ENCODE data around the gene FGF14.

- TF ChIP-seq CTCF (IDR thresholded peaks at IDR 0.05; ENCODE audit: poor library complexity): no peak
- TF ChIP-seq EZH2phosphoT487 (IDR thresholded peaks at IDR 0.05; ENCODE audit: low read depth, severe bottlenecking, unreplicated experiment): no peak
These were observed 521.3 kb downstream of the FGF14 start for GRCh38 chr13:101880581-101880980.
